GM21447 (cell line): ENCODE results near the gene RFX2.

Experiments used
- ATAC-seq: cut with Tn5 transposase; IDR thresholded peaks from one replicate; pipeline ENCODE4 v1.9.1; 2021; ENCODE audit not compliant: unreplicated experiment

RFX2 gene

DNA sequence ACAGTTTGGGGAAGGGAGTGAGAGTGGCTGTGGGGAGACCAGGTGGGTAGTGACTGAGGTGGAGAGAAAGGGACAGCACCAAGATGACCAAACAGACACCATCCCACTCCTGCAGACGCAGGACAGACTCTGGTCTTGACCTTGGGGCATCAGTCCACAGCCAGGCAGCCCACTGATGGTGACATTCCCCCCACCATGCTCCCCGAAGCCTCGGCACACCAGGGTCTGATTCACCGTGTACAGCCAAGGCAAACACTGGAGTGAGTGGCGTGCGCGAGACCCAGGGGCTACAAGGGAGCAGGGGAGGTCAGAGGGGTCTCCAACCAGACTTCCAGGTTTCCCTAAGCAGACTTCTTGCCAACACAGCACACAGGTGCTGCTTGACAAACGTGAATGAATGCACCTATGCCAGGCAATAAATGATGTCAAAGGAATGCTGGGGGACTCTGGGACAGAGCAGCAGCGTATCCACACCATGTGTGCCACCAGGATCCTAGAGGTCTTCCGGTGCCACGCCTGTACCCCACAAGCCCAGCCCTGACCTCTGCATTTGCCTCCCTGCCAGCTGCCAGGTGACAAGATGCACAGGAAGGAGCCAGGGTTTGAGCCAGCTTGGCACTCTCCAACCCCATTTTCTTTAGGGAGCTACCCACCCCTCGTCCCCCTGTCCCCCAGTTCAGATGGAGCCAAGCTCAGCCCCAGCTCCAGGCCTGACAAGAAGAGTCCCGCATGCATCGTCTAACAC lies 150.9 kb downstream of the RFX2 start:
- ATAC-seq, result no peak

- no peak for ATAC-seq
Observed at GRCh38 chr19:5958851-5959122, 151.5 kb downstream of the RFX2 start.

- ATAC-seq, result no peak
Observed at GRCh38 chr19:5958074-5958850, 152.0 kb downstream of the RFX2 start.

DNA sequence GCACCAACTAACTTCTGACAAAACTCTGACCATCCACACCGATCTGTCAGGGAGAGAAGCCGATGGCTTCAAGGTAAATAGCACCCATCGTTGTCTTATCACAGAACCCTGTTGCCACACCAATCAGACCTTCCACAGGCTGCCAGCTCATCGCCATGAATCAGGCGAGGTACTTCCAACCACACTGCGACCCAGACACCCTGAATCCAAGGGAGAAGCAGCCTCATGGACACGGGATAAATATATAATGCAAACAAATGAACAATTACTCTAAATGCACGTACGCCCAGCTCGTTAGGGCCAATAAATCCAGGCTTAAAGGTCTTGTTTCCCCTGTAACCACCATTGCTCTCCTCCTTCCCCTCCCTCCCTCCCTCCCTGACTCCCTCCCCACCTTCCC lies 153.1 kb downstream of the RFX2 start:
- no peak for ATAC-seq

- no peak for ATAC-seq
Observed at GRCh38 chr19:5956728-5957127, 153.6 kb downstream of the RFX2 start.

- no peak for ATAC-seq
Observed at GRCh38 chr19:5956323-5956722, 154.0 kb downstream of the RFX2 start.

- no peak for ATAC-seq
Observed at GRCh38 chr19:5955636-5955935, 154.7 kb downstream of the RFX2 start.

DNA sequence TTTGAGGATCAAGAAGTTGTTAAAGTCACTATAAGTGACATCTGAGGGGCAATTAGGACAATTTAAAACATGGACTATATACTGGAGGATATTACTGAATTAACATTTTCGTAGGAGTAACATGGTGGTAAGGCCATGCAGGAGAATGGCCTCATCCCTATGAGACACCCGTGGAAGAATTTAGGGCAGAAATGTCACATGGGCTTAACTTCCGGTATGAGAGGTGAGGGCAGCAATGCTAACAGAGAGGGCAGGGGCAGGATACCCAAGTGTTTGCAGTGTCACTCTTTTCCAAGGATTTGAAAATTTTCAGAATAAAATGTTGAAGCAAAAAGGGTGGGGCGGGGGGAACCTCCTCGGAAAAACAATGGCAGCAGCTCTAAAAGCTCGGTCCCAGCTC lies 156.0 kb downstream of the RFX2 start:
- ATAC-seq, result no peak

DNA sequence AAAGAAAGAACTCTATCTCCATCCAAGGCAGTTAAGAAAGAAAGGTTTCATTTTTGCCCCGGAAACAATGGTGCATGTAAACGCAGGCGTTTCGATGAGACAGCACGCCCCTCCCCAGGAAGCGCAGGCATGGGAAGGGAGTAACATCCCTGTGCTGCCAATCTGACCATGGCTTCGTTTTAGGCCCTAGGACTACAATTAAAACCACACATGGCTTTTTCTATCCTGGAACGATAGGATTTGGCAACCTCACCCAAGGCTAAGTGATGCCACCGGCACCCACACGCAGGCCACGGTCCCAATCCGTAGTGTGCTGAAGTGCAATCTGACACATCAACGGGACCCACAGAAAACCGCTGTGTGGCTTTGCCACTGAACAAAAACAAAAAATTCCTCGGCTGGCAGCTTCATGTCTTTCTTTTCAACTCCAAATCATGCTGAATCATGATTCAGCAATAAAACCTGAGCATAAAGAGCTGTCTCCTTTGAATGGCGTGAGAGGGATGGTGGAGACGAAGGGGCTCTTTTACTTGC lies 156.6 kb downstream of the RFX2 start:
- ATAC-seq, result no peak

- no peak for ATAC-seq
Observed at GRCh38 chr19:5953030-5953589, 157.2 kb downstream of the RFX2 start.

DNA sequence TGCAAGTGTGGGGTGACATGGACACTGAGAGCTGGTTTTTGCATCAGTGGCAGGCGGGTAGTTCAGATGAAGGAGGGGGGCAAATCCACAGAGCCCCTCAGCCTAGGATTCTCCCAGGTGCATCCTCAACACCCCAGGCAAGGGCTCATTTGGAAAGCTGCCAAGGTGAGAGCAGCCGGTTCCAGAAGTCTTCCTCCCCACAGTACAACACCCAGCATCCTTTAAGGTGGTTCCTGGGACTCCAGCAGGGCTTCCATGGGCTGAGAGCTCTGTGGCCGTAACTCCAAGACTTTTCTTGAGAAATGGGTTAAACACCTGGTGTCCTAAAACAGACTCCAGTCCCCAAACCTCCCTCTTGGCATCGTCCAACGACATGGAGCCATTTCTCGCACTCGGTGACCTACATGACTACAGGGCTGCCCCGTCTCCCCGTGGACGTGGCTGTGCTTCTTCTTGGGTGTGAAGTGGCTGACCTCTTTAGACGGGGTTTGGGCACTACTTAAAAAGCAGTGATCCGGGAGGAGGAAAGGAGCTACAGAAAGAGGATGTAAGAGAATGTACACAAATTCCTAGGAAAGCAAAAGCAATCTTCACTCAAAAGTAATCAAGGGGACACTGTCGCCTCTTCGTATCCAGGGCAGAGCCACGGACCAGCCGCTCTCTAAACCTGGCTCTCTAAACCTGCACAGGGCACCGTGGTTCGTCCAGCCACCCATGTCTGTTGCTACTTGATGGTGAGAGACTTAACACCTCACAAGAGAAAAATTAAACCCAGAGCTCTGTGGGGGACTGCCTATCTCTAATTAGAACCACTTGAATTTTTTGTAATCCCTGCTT lies 157.9 kb downstream of the RFX2 start:
- ATAC-seq, result no peak

- no peak for ATAC-seq
Observed at GRCh38 chr19:5951338-5951861, 158.9 kb downstream of the RFX2 start.

DNA sequence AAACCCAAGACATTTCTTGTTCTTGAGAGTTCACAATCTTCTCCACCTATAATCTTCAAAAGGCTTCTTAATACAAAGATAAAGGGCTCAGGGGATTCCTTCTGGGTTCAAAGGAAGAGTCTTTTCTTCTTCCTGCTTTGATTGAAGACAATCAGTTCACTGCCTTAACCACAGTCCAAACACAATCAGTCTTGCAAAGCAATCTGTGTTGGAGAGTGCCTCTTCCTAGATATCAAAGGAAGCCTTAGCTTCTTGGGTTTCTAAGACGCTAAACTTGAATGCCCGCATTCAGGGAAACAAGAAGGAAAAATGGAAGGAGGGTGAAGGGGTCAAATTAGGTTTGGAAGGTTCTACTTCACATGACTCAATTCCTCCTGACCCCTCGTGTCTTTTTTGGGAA lies 159.6 kb downstream of the RFX2 start:
- no peak for ATAC-seq

- no peak for ATAC-seq
Observed at GRCh38 chr19:5949792-5950305, 160.5 kb downstream of the RFX2 start.

DNA sequence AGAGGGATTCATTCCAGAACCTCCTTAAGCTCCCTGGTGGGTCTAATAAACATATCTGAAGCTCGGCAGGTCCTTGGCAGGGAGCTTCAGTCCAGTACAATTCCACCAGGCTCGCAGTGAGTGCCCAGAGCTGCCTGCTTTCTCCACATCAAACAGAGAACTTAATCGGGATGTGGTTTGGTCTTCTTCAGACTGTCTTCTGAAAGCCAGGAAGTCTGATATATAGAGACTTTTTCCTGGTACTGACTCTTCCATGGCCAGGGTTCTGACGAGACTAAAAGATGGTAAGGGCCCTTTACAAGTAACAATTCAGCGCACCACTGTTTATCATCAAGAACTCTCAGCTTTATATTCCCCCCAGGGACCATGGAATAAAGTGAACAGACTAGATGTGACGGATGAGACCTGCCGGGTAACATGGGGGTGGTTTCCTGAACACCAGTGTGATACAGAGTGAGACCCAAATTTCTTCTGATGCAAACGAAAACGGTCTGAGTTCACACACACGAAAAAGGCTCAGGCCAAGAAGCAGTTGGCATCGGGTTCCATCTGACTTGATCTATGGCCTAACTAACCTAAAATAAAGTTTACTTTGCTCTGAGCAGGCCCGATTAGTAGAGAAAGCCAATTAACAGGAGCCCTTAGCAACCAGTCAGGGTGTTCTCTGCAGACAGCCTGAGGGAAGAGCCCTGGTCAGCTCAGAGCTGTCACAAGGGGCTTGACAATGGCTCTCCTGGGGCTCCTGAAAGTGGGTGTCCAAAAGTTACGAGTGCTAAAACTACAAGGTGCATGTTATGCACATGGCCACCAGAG lies 161.3 kb downstream of the RFX2 start:
- no peak for ATAC-seq

- no peak for ATAC-seq
Observed at GRCh38 chr19:5947435-5947834, 162.9 kb downstream of the RFX2 start.

GRCh38 chr19:5943623-5944022 lies 166.7 kb downstream of the RFX2 start:
- no peak for ATAC-seq
